Stomach (tissue), 9 donors: ENCODE data around the gene DOCK1. TPM values are rescaled to one million over a fixed set of nuclear protein-coding genes. Genes with fewer than 3 reads are reported as not detected.

Source experiments
- DNase-seq, 2 donors: peaks; one replicate each; pipeline versions ENCODE4 v3.0.0 to v3.0.0-alpha.2; 2013 to 2019
- H3K27ac ChIP-seq, 5 donors: fragments of 200-600 bp in 4 of 5; sonication (generic) in 4 of 5; one replicate each; pipeline ENCODE4 v1.5.1; 2013 to 2019; ENCODE audit warnings: mild to moderate bottlenecking in 1 of 5, moderate library complexity in 1 of 5
- H3K27me3 ChIP-seq, 3 donors: fragments of 200-600 bp; sonication (generic); one replicate each; pipeline ENCODE4 v1.5.1; 2017 to 2019; ENCODE audit warnings: mixed run types in 1 of 3
- H3K36me3 ChIP-seq, 4 donors: fragments of 200-600 bp; sonication (generic); 1 replicate in 3 of 4; 2 replicates in 1 of 4; pipeline ENCODE4 v1.5.1; 2016 to 2019
- H3K4me1 ChIP-seq, 4 donors: fragments of 200-600 bp; sonication (generic); one replicate each; pipeline ENCODE4 v1.5.1; 2016 to 2019
- H3K4me3 ChIP-seq, 4 donors: fragments of 200-600 bp; sonication (generic) in 3 of 4; one replicate each; pipeline ENCODE4 v1.5.1; 2016 to 2019; ENCODE audit warnings: mild to moderate bottlenecking in 1 of 4
- H3K9me3 ChIP-seq, 4 donors: fragments of 200-600 bp; sonication (generic); one replicate each; pipeline ENCODE4 v1.5.1; 2016 to 2019
- CTCF ChIP-seq, 7 experiments: fragments of 450-650 bp in 4 of 7; fragments of 200-600 bp in 3 of 7; sonication (generic) in 3 of 7; IDR thresholded peaks; one replicate each; pipeline ENCODE4 v1.5.1; 2016 to 2019; ENCODE audit warnings: antibody characterized with exemption in 7 of 7, control low read depth in 2 of 7, mild to moderate bottlenecking in 1 of 7
- EP300 ChIP-seq: sonication (generic); formaldehyde crosslinking; IDR thresholded peaks from one replicate; pipeline ENCODE4 v1.6.1; 2017; ENCODE audit warnings: antibody characterized with exemption
- POLR2A ChIP-seq, 4 donors: fragments of 450-650 bp; IDR thresholded peaks; one replicate each; pipeline ENCODE4 v1.6.1; 2016; ENCODE audit warnings: antibody characterized with exemption in 4 of 4, control low read depth in 2 of 4, mild to moderate bottlenecking in 1 of 4, moderate library complexity in 1 of 4
- POLR2AphosphoS5 ChIP-seq, 3 donors: sonication (generic); formaldehyde crosslinking; IDR thresholded peaks; one replicate each; pipeline ENCODE4 v1.6.1; 2016; ENCODE audit warnings: antibody characterized with exemption in 3 of 3
- WGBS, 5 donors: extraction: QIAGEN DNeasy Blood & Tissue Kit in 3 of 5; methylation state at CpG; one replicate each; pipeline versions ENCODE4 v1.1.5 to v1.1.7; 2013 to 2018; 5-methylcytosine and 5-hydroxymethylcytosine counted together
- intact Hi-C: fragments of 100-400 bp; cut with DNase I; formaldehyde crosslinking; loops from one replicate; pipeline ENCODE4 v1.15.1; 2023; ENCODE audit warnings: low total_unique reads
- polyA plus RNA-seq, 3 donors: library from polyadenylated mRNA; stranded (reverse); fragments of 200-250 nt; gene quantifications; one replicate each; pipeline ENCODE4 v1.2.3, GENCODE V29; 2013
- total RNA-seq, 5 donors: library from RNA; depleted of rRNA; stranded (reverse); fragments of >200 nt; gene quantifications; one replicate each; pipeline versions ENCODE4 v1.1.0 to v1.2.3, GENCODE V29; 2014 to 2016
- donor health status: healthy with polysubstance abuse.
- donor health status: Bipolar disorder and iron deficiency.
- donor health status: healthy.

DOCK1 gene
- total and polyA plus RNA-seq, 8 donors, result 8.4 to 114 (median 35.0) TPM

- no peak overlapping the region for H3K4me3 ChIP-seq
- DNase-seq, result no peak
- peaks cover 0 to 15% (median 9%) of the 10 kb centered on the region in 4 donors for H3K4me1 ChIP-seq
- H3K27me3 ChIP-seq, result no peaks in the 10 kb centered on the region
- intact Hi-C loops, result no loop called here
- no peak for TF ChIP-seq CTCF (IDR thresholded peaks at IDR 0.05)
- no peak for TF ChIP-seq POLR2A (IDR thresholded peaks at IDR 0.05)
- no peak for TF ChIP-seq POLR2AphosphoS5 (IDR thresholded peaks at IDR 0.05)
- TF ChIP-seq EP300, result no peak
- H3K9me3 ChIP-seq, result no peaks in the 10 kb centered on the region
- no peak overlapping the region for H3K27ac ChIP-seq
- WGBS, 5 donors, result 95 to 97% (median 96%) methylated on average over 4 of the region's 4 CpGs
- peaks cover 0 to 15% (median 0%) of the 10 kb centered on the region in 4 donors for H3K36me3 ChIP-seq
Measured at GRCh38 chr10:127280446-127280845, 375.2 kb downstream of the DOCK1 start.

GRCh38 chr10:127283017-127283416 lies 377.8 kb downstream of the DOCK1 start:
- Histone ChIP-seq H3K27ac (no peak overlapping the region), H3K9me3 (peaks cover 0 to 13% (median 3%) of the 10 kb centered on the region in 4 donors), H3K27me3 (no peaks in the 10 kb centered on the region), H3K36me3 (peaks cover 0 to 15% (median 0%) of the 10 kb centered on the region in 4 donors), H3K4me1 (peaks cover 0 to 15% (median 8%) of the 10 kb centered on the region in 4 donors), H3K4me3 (no peak overlapping the region)
- 75 to 86% (median 80%) methylated on average over 3 to 4 of the region's 4 CpGs for WGBS, 5 donors
- TF ChIP-seq POLR2AphosphoS5 (IDR thresholded peaks at IDR 0.05) (no peak), EP300 (no peak), POLR2A (IDR thresholded peaks at IDR 0.05) (no peak), CTCF (IDR thresholded peaks at IDR 0.05) (no peak)
- intact Hi-C loops, result no loop called here
- DNase-seq, result peak in 1 of 2 donors; percentile 44

- Histone ChIP-seq H3K27ac (no peak overlapping the region), H3K4me3 (no peak overlapping the region), H3K36me3 (peaks cover 0 to 15% (median 0%) of the 10 kb centered on the region in 4 donors), H3K27me3 (no peaks in the 10 kb centered on the region), H3K4me1 (peaks cover 0 to 11% (median 5%) of the 10 kb centered on the region in 4 donors), H3K9me3 (peaks cover 0 to 17% (median 6%) of the 10 kb centered on the region in 4 donors)
- intact Hi-C loops, result no loop called here
- TF ChIP-seq CTCF (IDR thresholded peaks at IDR 0.05), result no peak
- no peak for TF ChIP-seq POLR2A (IDR thresholded peaks at IDR 0.05)
- TF ChIP-seq POLR2AphosphoS5 (IDR thresholded peaks at IDR 0.05), result no peak
- no peak for TF ChIP-seq EP300
- no peak for DNase-seq
- 76 to 88% (median 83%) methylated on average over 3 of the region's 3 CpGs for WGBS, 5 donors
Measured at GRCh38 chr10:127283576-127283975, 378.3 kb downstream of the DOCK1 start.

GRCh38 chr10:127290850-127291249 lies 385.6 kb downstream of the DOCK1 start:
- 72 to 82% (median 76%) methylated on average over 4 of the region's 4 CpGs for WGBS, 5 donors
- no peak overlapping the region for H3K4me3 ChIP-seq
- no peak overlapping the region for H3K27ac ChIP-seq
- H3K9me3 ChIP-seq, result peaks cover 0 to 17% (median 6%) of the 10 kb centered on the region in 4 donors
- DNase-seq, result no peak
- H3K36me3 ChIP-seq, result no peaks in the 10 kb centered on the region
- no peaks in the 10 kb centered on the region for H3K27me3 ChIP-seq
- peaks cover 0 to 10% (median 0%) of the 10 kb centered on the region in 4 donors for H3K4me1 ChIP-seq
- intact Hi-C loops, result no loop called here
- TF ChIP-seq EP300, result no peak
- no peak for TF ChIP-seq POLR2AphosphoS5 (IDR thresholded peaks at IDR 0.05)
- no peak for TF ChIP-seq POLR2A (IDR thresholded peaks at IDR 0.05)

GRCh38 chr10:127291329-127291728 lies 386.1 kb downstream of the DOCK1 start:
- Histone ChIP-seq H3K9me3 (peaks cover 0 to 17% (median 6%) of the 10 kb centered on the region in 4 donors), H3K27ac (no peak overlapping the region), H3K4me3 (no peak overlapping the region), H3K4me1 (peaks cover 0 to 10% (median 0%) of the 10 kb centered on the region in 4 donors), H3K36me3 (no peaks in the 10 kb centered on the region), H3K27me3 (no peaks in the 10 kb centered on the region)
- TF ChIP-seq CTCF (IDR thresholded peaks at IDR 0.05) (no peak), POLR2A (IDR thresholded peaks at IDR 0.05) (no peak), POLR2AphosphoS5 (IDR thresholded peaks at IDR 0.05) (no peak), EP300 (no peak)
- no peak for DNase-seq
- 92 to 94% (median 93%) methylated on average over 7 to 8 of the region's 8 CpGs for WGBS, 5 donors
- intact Hi-C loops, result no loop called here
